Measurements from ENCODE around the gene LONP2.
"Not testable (repeated sequence)": the region's sequence is repeated elsewhere in the genome, so short reads cannot be mapped to it uniquely, and the experiment has no call there.

Gene LONP2

GRCh38 chr16:48394355-48394703 is 150.2 kb downstream of the LONP2 start:
- DNase-seq (ENCODE audit: low spot score), result no peak

GRCh38 chr16:48395375-48395774 is 151.3 kb downstream of the LONP2 start:
- DNase-seq (ENCODE audit: low spot score), result no peak

- DNase-seq (ENCODE audit: low spot score), result not testable (repeated sequence)
These were observed 158.4 kb downstream of the LONP2 start for GRCh38 chr16:48402547-48402946.

- no peak for DNase-seq (ENCODE audit: low spot score)
These were observed 161.1 kb downstream of the LONP2 start for GRCh38 chr16:48405153-48405552.

- DNase-seq (ENCODE audit: low spot score), result no peak
These were observed 161.8 kb downstream of the LONP2 start for GRCh38 chr16:48405907-48406306.

Measured in hepatic stellate cell (primary cell).